Activated CD4-positive, alpha-beta memory T cell treated with anti-CD3 and anti-CD28 coated beads for 36 hours (primary cell): ENCODE data around the gene POLH. TPM values are rescaled to one million over a fixed set of nuclear protein-coding genes. Genes with fewer than 3 reads are reported as not detected.
"Not testable (repeated sequence)": the region's sequence is repeated elsewhere in the genome, so short reads cannot be mapped to it uniquely, and the experiment has no call there.

Experiments used
- CTCF ChIA-PET: fragments of 350-600 bp; sonication (Branson Sonifier 250); formaldehyde crosslinking; loops from one replicate; lab custom pipeline; 2021; ENCODE audit warnings: antibody characterized with exemption, inconsistent platforms; lab: Charles Lee
- POLR2A ChIA-PET: fragments of 350-600 bp; sonication (Branson Sonifier 250); formaldehyde crosslinking; loops from one replicate; lab custom pipeline; 2021; ENCODE audit warnings: antibody characterized with exemption; lab: Charles Lee
- DNase-seq: peaks from one replicate; pipeline ENCODE4 v3.0.0-alpha.2; 2020
- H3K27ac Mint-ChIP-seq: one replicate; pipeline ENCODE4 v1.8.0; 2021; ENCODE audit warnings: mixed read lengths
- H3K27me3 Mint-ChIP-seq: one replicate; pipeline ENCODE4 v1.8.0; 2021; ENCODE audit warnings: mixed read lengths
- H3K36me3 Mint-ChIP-seq: one replicate; pipeline ENCODE4 v1.8.0; 2021; ENCODE audit warnings: mixed read lengths
- H3K4me1 Mint-ChIP-seq: one replicate; pipeline ENCODE4 v1.8.0; 2021; ENCODE audit warnings: low read depth, mixed read lengths
- H3K4me3 Mint-ChIP-seq: one replicate; pipeline ENCODE4 v1.8.0; 2021; ENCODE audit warnings: mild to moderate bottlenecking, mixed read lengths
- H3K9me3 Mint-ChIP-seq: one replicate; pipeline ENCODE4 v1.8.0; 2021; ENCODE audit warnings: mixed read lengths
- intact Hi-C: fragments of 100-400 bp; cut with micrococcal nuclease; formaldehyde crosslinking; loops from one replicate; pipeline ENCODE4 v1.15.1; 2023
- total RNA-seq, 2 experiments: library from RNA; stranded (reverse); gene quantifications; one replicate each; pipeline ENCODE4 v1.2.3, GENCODE V29; 2021

Gene POLH
- total RNA-seq, 2 experiments from 2014 or later: 52.1 to 52.5 TPM

GRCh38 chr6:43623880-43624785 lies 48.1 kb downstream of the POLH start:
- intact Hi-C loops: no loop called here
- Mint-ChIP-seq H3K27ac (no peak overlapping the region), H3K36me3 (peaks cover 54% of the 10 kb centered on the region), H3K27me3 (no peaks in the 10 kb centered on the region), H3K9me3 (no peaks in the 10 kb centered on the region), H3K4me1 (peaks cover 23% of the 10 kb centered on the region), H3K4me3 (no peak overlapping the region)
- CTCF ChIA-PET: no interaction called here
- no peak for DNase-seq
- POLR2A ChIA-PET: no interaction called here

- ChIA-PET POLR2A (no interaction called here), CTCF (interaction anchor here (1.4 kb wide), 1 partner anchor 42 kb away, joined by 3 read pairs; no protein-coding TSS in a partner anchor)
- no peak overlapping the region for H3K4me3 Mint-ChIP-seq
- no peaks in the 10 kb centered on the region for H3K27me3 Mint-ChIP-seq
- no peak for DNase-seq
- intact Hi-C loops: no loop called here
- H3K27ac Mint-ChIP-seq: no peak overlapping the region
- H3K4me1 Mint-ChIP-seq: peaks cover 23% of the 10 kb centered on the region
- peaks cover 54% of the 10 kb centered on the region for H3K36me3 Mint-ChIP-seq
- no peaks in the 10 kb centered on the region for H3K9me3 Mint-ChIP-seq
These were observed 48.9 kb downstream of the POLH start for GRCh38 chr6:43624786-43625288.

GRCh38 chr6:43625393-43625992 lies 49.5 kb downstream of the POLH start:
- intact Hi-C loops: no loop called here
- H3K9me3 Mint-ChIP-seq: no peaks in the 10 kb centered on the region
- peaks cover 53% of the 10 kb centered on the region for H3K36me3 Mint-ChIP-seq
- CTCF ChIA-PET: interaction anchor here (1.4 kb wide), 1 partner anchor 42 kb away, joined by 3 read pairs; no protein-coding TSS in a partner anchor
- H3K4me3 Mint-ChIP-seq: no peak overlapping the region
- no peaks in the 10 kb centered on the region for H3K27me3 Mint-ChIP-seq
- DNase-seq: no peak
- peak overlapping the region; percentile 80 for H3K27ac Mint-ChIP-seq
- POLR2A ChIA-PET: no interaction called here
- H3K4me1 Mint-ChIP-seq: peaks cover 27% of the 10 kb centered on the region

- no peaks in the 10 kb centered on the region for H3K9me3 Mint-ChIP-seq
- peak; percentile 59 for DNase-seq
- H3K36me3 Mint-ChIP-seq: peaks cover 44% of the 10 kb centered on the region
- ChIA-PET CTCF (interaction anchor here (1.3 kb wide), 1 partner anchor 18 kb away, joined by 3 read pairs; no protein-coding TSS in a partner anchor), POLR2A (no interaction called here)
- peak overlapping the region; percentile 80 for H3K27ac Mint-ChIP-seq
- peak overlapping the region; percentile 48 for H3K4me3 Mint-ChIP-seq
- no peaks in the 10 kb centered on the region for H3K27me3 Mint-ChIP-seq
- H3K4me1 Mint-ChIP-seq: peaks cover 29% of the 10 kb centered on the region
- intact Hi-C loops: no loop called here
These were observed 51.2 kb downstream of the POLH start for GRCh38 chr6:43627008-43627825.

- H3K9me3 Mint-ChIP-seq: no peaks in the 10 kb centered on the region
- H3K36me3 Mint-ChIP-seq: peaks cover 33% of the 10 kb centered on the region
- H3K27me3 Mint-ChIP-seq: no peaks in the 10 kb centered on the region
- peaks cover 29% of the 10 kb centered on the region for H3K4me1 Mint-ChIP-seq
- ChIA-PET CTCF (interaction anchor here (0.6 to 1.7 kb wide), 7 partner anchors 20 to 684 kb away, joined by 3 to 7 read pairs (median 4); partner anchors contain the start of genes AARS2, POLH and XPO5), POLR2A (interaction anchor here (1.1 to 1.9 kb wide), 8 partner anchors 11 to 151 kb away, joined by 3 to 14 read pairs (median 4); partner anchors contain the start of genes POLH, VEGFA and XPO5)
- intact Hi-C loops: loop anchor here (1.0 to 2.0 kb wide), 3 partner anchors 52 to 142 kb away; partner anchors contain the start of genes POLH, VEGFA and XPO5
- peak overlapping the region; percentile 98 for H3K27ac Mint-ChIP-seq
- peak overlapping the region; percentile 93 for H3K4me3 Mint-ChIP-seq
- DNase-seq: peak; percentile 69
These were observed 52.6 kb downstream of the POLH start for GRCh38 chr6:43628393-43629103.

GRCh38 chr6:43629104-43629504 lies 53.1 kb downstream of the POLH start, which contains the start of gene GTPBP2:
Gene GTPBP2, minus strand, starts transcription at chr6:43629264. Its CDS starts 102 bp downstream, at chr6:43629162.
- DNase-seq: peak; percentile 99
- POLR2A ChIA-PET: interaction anchor here (0.9 to 1.9 kb wide), 12 partner anchors 10 to 151 kb away, joined by 3 to 14 read pairs (median 4); partner anchors contain the start of genes POLH, VEGFA and XPO5
- Mint-ChIP-seq H3K9me3 (no peaks in the 10 kb centered on the region), H3K27ac (peak within 1 kb of the TSS; percentile 98), H3K4me3 (peak within 1 kb of the TSS; percentile 93), H3K36me3 (peaks cover 30% of the 10 kb centered on the region), H3K27me3 (no peaks in the 10 kb centered on the region), H3K4me1 (peaks cover 29% of the 10 kb centered on the region)
- CTCF ChIA-PET: interaction anchor here (0.6 to 1.7 kb wide), 9 partner anchors 21 to 684 kb away, joined by 3 to 7 read pairs (median 4); partner anchors contain the start of genes AARS2, POLH and XPO5
- intact Hi-C loops: loop anchor here (1.0 to 2.0 kb wide), 3 partner anchors 52 to 142 kb away; partner anchors contain the start of genes POLH, VEGFA and XPO5

- H3K4me3 Mint-ChIP-seq: peak overlapping the region; percentile 93
- peaks cover 27% of the 10 kb centered on the region for H3K36me3 Mint-ChIP-seq
- H3K9me3 Mint-ChIP-seq: no peaks in the 10 kb centered on the region
- DNase-seq: peak; percentile 97
- POLR2A ChIA-PET: interaction anchor here (0.5 to 1.9 kb wide), 13 partner anchors 10 to 152 kb away, joined by 3 to 14 read pairs (median 3); partner anchors contain the start of genes POLH, VEGFA and XPO5
- peaks cover 29% of the 10 kb centered on the region for H3K4me1 Mint-ChIP-seq
- CTCF ChIA-PET: interaction anchor here (0.7 to 1.7 kb wide), 9 partner anchors 21 to 683 kb away, joined by 3 to 7 read pairs (median 4); partner anchors contain the start of genes AARS2, POLH and XPO5
- H3K27me3 Mint-ChIP-seq: no peaks in the 10 kb centered on the region
- peak overlapping the region; percentile 98 for H3K27ac Mint-ChIP-seq
- intact Hi-C loops: loop anchor here (1.0 to 10.0 kb wide), 5 partner anchors 53 to 405 kb away; partner anchors contain the start of genes DNPH1, POLH, POLR1C and VEGFA
These were observed 53.7 kb downstream of the POLH start for GRCh38 chr6:43629505-43630300.

GRCh38 chr6:43630980-43631619 lies 55.1 kb downstream of the POLH start:
- Mint-ChIP-seq H3K27ac (peak overlapping the region; percentile 29), H3K4me3 (no peak overlapping the region), H3K27me3 (no peaks in the 10 kb centered on the region), H3K4me1 (peaks cover 38% of the 10 kb centered on the region), H3K36me3 (peaks cover 18% of the 10 kb centered on the region), H3K9me3 (no peaks in the 10 kb centered on the region)
- ChIA-PET POLR2A (no interaction called here), CTCF (interaction anchor here (1.1 kb wide), 1 partner anchor 35 kb away, joined by 4 read pairs; no protein-coding TSS in a partner anchor)
- DNase-seq: no peak
- intact Hi-C loops: loop anchor here (1.0 to 10.0 kb wide), 2 partner anchors 114 to 406 kb away; partner anchors contain the start of genes DNPH1 and POLR1C

- H3K27me3 Mint-ChIP-seq, POLR2A ChIA-PET, H3K4me3 Mint-ChIP-seq, DNase-seq, H3K27ac Mint-ChIP-seq, H3K9me3 Mint-ChIP-seq, CTCF ChIA-PET: not testable (repeated sequence)
- peaks cover 36% of the 10 kb centered on the region for H3K4me1 Mint-ChIP-seq
- intact Hi-C loops: loop anchor here (10.0 kb wide), 1 partner anchor 408 kb away; the partner anchor contains the start of gene DNPH1
- peaks cover 16% of the 10 kb centered on the region for H3K36me3 Mint-ChIP-seq
These were observed 57.0 kb downstream of the POLH start for GRCh38 chr6:43633002-43633401.
